A673 (cell line): ENCODE results near the gene RNFT2.

ENCODE experiments used
- CTCF ChIP-seq: fragments of 300-800, 200-600 bp; sonication (generic); conservative IDR thresholded peaks from 2 replicates; pipeline ENCODE4 v1.5.1; 2017; ENCODE audit warnings: low read depth, mild to moderate bottlenecking, antibody characterized with exemption, low read length, moderate library complexity, mixed read lengths
- EZH2 ChIP-seq: fragments of 200-600 bp; sonication (generic); IDR thresholded peaks from 2 replicates; pipeline ENCODE4 v1.6.1; 2017; ENCODE audit warnings: borderline replicate concordance, low read depth, mild to moderate bottlenecking, mixed read lengths, antibody characterized with exemption, low read length; ENCODE audit not compliant: poor library complexity, severe bottlenecking

GRCh38 chr12:116689521-116689920 lies 48.6 kb upstream of the RNFT2 start:
- TF ChIP-seq CTCF, result no peak
- TF ChIP-seq EZH2, result no peak
